Neuron (in vitro differentiated cells): Measurements from ENCODE around the gene HOXB2.

Experiments used
- H2AFZ ChIP-seq: one replicate; pipeline ENCODE4 v1.6.1; 2013; ENCODE audit warnings: low read depth, mild to moderate bottlenecking, inconsistent platforms, low read length, moderate library complexity
- H3K27me3 ChIP-seq: one replicate; pipeline ENCODE4 v1.6.1; 2013; ENCODE audit warnings: low read length; ENCODE audit not compliant: insufficient read depth
- H3K36me3 ChIP-seq: one replicate; pipeline ENCODE4 v1.6.1; 2013; ENCODE audit warnings: low read length; ENCODE audit not compliant: insufficient read depth
- H3K4me1 ChIP-seq: one replicate; pipeline ENCODE4 v1.6.1; 2013; ENCODE audit warnings: low read length; ENCODE audit not compliant: insufficient read depth
- H3K4me3 ChIP-seq: 2 replicates; pipeline ENCODE4 v1.5.1; 2013; ENCODE audit warnings: mild to moderate bottlenecking, low read length, moderate library complexity
- H3K9me3 ChIP-seq: one replicate; pipeline ENCODE4 v1.6.1; 2013; ENCODE audit warnings: low read length

The HOXB2 gene

DNA sequence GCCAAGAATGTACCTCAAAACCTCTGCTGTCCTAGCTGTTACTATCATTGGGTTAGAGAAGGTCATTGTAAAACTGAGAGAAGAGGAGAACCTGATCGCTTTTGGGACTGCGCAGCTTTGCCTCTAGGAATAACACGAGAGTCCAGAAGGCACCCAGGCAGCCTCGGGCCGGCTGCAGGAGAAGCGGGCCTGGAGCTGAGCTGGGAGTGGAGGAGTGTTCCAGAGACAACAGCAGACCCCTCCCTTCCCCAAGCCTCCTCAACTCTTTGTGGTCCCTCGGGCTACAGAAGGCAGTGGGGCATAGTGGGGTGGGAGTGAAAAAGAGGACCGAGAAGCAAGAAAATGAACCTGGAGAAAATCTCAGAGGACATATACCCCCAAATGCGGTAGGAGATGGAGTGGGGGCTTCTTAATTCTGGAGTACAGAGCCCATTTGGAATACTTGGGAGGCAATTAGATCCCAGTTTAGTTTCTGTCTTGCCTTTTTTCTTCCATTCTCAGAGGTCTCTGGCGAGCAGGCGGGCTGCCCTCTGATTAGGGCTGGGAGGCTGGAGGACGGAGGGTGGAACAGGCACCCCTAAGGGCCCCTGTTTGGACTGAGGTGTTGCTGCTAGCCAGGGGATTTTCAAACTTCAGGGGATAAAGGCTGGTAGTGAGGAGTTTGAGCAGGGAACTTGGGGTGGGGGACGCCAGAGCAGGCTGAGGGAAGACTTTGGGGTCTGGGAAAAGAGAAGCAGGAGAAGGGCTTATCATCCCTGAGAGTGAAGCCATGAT, 13.3 kb upstream of the HOXB2 start:
- H2AFZ ChIP-seq, result no peak overlapping the region
- peaks cover 96% of the 10 kb centered on the region for H3K27me3 ChIP-seq
- H3K4me1 ChIP-seq, result no peaks in the 10 kb centered on the region
- no peaks in the 10 kb centered on the region for H3K9me3 ChIP-seq
- H3K36me3 ChIP-seq, result no peaks in the 10 kb centered on the region
- H3K4me3 ChIP-seq, result no peak overlapping the region

DNA sequence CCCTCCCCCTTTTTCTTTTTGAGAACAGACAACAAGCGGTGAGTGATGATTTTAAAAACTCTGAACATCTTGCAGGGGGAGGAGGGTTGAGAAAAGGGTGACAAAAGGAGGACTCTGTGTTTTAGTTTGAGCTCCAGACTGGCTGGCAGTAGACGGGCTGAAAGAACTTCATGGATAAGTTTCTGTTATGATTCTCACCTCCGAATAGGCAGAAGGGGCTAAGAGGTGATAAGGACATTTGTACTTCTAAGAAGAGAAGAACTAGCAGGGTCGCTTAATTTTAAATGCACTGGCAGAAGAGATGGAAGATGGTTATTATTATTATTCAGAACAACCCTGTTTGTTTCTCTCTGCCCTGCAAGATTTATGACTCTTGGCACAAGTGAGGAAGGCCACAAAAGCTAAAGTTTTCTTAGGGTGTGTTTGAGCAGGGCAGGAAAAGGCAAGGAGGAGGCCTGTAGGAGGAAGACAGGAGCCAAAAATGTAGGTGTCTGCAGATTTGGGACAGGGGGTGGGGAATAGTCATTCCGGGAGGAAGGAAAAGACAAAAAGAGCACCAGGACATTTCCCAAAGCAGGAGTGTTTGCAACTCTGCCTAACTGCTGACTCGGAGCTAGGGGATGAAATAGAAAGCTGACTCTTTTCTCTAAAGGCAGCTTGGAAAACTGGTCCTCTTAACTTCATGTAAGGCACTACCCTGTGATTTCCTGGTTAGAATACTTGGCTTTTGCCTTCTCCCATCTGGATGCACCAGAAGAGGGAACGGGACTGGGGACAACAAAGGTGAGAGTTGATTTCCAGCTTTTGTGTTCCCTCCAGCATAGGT, 11.9 kb upstream of the HOXB2 start:
- no peak overlapping the region for H2AFZ ChIP-seq
- no peak overlapping the region for H3K4me3 ChIP-seq
- no peaks in the 10 kb centered on the region for H3K36me3 ChIP-seq
- no peaks in the 10 kb centered on the region for H3K9me3 ChIP-seq
- H3K27me3 ChIP-seq, result peaks cover 91% of the 10 kb centered on the region
- H3K4me1 ChIP-seq, result no peaks in the 10 kb centered on the region

DNA sequence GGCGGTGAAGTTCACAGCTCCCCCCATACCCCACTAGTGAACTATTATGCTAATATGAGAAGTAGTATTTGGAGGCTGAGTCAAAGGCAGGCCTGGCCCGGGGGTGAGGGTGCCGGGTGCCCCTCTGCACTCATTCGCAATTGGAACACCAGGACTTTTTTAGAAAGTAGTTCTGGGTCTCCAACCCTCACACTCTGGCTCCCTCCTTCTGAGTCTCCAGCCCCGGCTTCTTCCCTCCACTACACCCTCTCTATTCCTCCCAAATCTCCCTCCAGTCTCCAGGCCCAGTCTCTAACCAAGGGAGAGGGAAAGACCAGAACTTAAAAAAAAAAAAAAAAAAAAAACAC, 11.3 kb upstream of the HOXB2 start:
- Histone ChIP-seq H2AFZ (no peak overlapping the region), H3K36me3 (no peaks in the 10 kb centered on the region), H3K4me1 (no peaks in the 10 kb centered on the region), H3K27me3 (peaks cover 87% of the 10 kb centered on the region), H3K9me3 (no peaks in the 10 kb centered on the region), H3K4me3 (no peak overlapping the region)

DNA sequence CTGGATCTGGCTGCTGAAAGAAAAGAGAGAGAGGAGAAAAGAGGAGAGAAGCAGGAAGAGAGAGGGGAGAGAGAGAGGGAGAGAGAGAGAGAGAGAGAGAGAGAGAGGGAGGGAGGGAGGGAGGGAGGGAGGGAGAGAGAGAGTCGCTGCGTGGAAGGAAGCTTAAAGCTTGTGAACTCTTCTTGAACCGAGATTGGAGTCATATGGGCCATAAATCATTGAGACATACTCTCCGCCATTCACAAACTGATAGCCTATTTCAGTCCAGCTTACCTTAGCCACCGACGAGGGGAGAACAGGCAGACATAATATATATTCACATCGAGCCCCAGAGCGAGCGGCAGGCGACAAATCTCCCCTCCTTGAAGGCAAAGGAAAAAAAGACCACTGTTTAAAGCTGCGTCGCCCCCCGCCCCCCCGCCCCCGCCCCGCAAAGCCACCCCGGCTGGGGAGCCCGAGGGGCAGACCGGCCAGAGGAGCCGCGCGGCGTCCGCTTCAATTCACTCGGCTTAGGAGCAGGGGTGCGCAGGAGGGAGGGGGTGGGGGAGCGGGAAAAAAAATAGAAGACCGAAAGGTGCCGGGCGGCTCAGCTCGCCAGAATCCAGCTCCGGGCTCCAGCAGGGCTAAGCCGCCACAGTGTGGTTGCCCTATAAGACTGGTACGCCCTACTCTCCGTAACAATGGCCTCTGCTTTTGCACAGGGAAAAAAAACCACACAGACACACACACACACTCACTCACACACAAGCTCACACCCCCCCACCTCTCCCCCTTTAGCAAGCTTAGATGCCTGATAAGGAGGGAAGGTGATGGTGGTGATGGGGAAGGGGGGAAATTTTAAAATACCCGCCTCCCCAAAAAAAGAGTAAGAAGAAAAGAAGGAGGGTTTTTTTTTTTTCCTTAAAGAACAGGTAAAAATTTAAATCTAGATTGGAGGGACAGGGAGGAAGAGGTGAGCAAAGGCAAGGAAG, 10.6 kb upstream of the HOXB2 start:
- no peak overlapping the region for H2AFZ ChIP-seq
- H3K4me3 ChIP-seq, result peak overlapping the region; percentile 23
- H3K9me3 ChIP-seq, result no peaks in the 10 kb centered on the region
- no peaks in the 10 kb centered on the region for H3K4me1 ChIP-seq
- H3K27me3 ChIP-seq, result peaks cover 82% of the 10 kb centered on the region
- H3K36me3 ChIP-seq, result no peaks in the 10 kb centered on the region

DNA sequence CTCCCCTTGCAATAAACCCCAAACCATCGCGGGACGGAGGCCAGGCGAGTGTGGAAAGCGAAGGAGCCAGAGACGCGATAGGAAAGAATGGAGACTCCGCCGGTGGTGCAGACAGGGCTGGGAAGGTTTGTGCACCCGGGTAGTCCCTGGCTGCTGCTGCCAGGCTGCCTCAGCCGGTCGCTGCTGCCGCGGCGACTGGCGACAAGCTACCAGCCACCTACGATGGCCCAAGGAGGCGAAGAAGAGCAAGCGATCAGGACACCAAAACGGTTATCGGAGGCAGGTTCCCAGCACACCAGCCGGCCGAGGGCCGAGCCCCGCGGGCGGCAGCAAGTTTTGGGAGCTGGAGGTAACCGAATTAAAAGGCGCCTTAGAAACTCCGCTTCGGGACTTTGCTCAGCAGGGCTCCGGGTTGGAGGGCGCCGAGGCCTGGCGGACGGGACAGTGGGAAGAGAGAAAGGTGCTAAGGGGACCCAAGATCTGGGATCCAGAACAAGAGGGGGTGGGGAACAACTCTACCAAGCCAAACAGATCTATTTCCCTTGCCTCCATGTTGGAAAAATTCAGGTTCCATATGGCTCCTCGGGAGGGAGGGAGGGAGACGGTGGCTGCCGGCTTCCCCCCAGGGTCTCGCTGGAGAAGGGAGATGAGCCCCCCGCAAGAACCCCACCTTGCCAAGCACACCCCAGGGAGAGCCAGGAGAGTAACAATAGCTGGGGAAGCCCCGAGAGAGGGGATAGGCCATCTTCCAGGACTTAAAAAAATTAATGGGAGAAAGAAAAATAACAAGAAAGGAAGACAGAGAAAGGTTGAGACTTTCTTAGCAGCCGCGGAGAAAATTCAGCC, 9.7 kb upstream of the HOXB2 start:
- H3K4me1 ChIP-seq, result no peaks in the 10 kb centered on the region
- H3K9me3 ChIP-seq, result no peaks in the 10 kb centered on the region
- peaks cover 79% of the 10 kb centered on the region for H3K27me3 ChIP-seq
- H3K36me3 ChIP-seq, result no peaks in the 10 kb centered on the region
- H3K4me3 ChIP-seq, result peak overlapping the region; percentile 23
- no peak overlapping the region for H2AFZ ChIP-seq

DNA sequence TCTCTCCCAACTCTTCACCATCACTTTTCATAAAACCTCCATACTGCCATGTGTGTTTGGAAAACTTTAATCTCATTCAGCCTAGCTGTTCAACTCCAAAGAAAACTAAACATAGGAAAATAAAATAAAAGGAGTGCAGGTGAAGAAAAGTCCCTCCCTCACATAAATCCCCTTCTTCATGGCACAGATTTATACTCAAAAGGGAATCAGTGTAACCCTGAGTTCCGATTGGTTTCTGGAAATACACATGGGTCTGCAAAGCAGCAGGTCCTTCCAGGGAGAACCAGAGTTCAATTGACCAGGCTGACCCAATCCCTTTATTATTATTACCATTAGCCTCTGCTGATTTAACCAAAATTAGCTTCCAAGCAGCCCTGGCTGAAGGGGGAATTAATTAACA, 8.9 kb upstream of the HOXB2 start:
- Histone ChIP-seq H3K4me3 (no peak overlapping the region), H2AFZ (no peak overlapping the region), H3K36me3 (no peaks in the 10 kb centered on the region), H3K9me3 (no peaks in the 10 kb centered on the region), H3K27me3 (peaks cover 71% of the 10 kb centered on the region), H3K4me1 (no peaks in the 10 kb centered on the region)

DNA sequence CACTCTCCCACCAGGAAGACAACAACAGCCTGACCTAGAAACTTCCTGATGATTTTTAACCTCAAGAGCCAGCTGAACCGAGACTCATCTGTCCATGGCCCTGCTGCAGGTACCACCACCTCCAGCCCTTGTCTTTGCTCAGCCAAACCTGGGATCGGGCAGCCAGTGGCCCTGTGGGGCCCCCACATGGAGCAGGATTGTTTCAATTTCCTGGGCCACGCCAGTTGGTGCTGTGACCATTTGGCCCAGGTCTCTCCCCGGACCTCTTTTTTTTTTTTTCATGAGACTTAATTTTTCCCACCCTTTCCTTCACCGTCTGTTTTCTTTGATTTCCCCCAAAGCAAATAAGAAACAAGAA, 8.3 kb upstream of the HOXB2 start:
- Histone ChIP-seq H3K36me3 (no peaks in the 10 kb centered on the region), H3K4me1 (no peaks in the 10 kb centered on the region), H2AFZ (no peak overlapping the region), H3K4me3 (no peak overlapping the region), H3K9me3 (no peaks in the 10 kb centered on the region), H3K27me3 (peaks cover 69% of the 10 kb centered on the region)

DNA sequence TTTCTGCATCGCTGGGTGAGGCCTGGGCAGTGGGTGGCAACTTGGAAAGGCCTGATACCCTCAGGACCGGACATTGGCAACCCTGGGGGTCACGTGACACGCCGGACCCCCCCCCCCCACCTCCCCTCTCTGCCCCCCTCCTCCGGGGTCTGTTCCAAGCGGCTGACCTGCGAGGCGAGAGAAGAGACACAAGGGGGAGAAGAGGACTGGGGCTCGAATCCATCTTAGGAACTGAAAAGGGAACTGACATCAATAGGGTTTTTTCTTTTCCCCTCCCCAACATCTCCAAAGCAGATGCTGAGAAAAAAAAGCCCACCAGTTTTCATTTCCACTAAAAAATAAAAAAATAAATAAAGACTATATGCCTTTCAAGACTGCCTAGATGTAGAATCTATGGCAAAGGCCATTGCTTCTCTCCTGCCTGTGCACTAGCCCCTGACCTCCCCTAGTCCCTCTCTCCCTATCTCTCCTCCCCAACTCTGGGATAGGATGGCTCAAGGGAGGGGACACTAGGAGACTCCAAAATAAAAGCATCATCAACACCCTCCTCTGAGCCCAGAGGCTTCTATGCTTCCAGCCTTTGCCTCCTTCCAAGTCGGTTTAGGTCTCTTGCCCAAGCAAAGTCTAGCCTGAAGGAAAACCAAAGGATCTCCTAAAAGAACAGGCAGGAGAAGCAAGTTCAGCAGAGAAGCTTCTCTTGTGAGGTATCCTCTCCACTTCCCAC, 7.7 kb upstream of the HOXB2 start:
- H3K36me3 ChIP-seq, result no peaks in the 10 kb centered on the region
- no peaks in the 10 kb centered on the region for H3K4me1 ChIP-seq
- H2AFZ ChIP-seq, result no peak overlapping the region
- peaks cover 68% of the 10 kb centered on the region for H3K27me3 ChIP-seq
- H3K9me3 ChIP-seq, result no peaks in the 10 kb centered on the region
- H3K4me3 ChIP-seq, result no peak overlapping the region

DNA sequence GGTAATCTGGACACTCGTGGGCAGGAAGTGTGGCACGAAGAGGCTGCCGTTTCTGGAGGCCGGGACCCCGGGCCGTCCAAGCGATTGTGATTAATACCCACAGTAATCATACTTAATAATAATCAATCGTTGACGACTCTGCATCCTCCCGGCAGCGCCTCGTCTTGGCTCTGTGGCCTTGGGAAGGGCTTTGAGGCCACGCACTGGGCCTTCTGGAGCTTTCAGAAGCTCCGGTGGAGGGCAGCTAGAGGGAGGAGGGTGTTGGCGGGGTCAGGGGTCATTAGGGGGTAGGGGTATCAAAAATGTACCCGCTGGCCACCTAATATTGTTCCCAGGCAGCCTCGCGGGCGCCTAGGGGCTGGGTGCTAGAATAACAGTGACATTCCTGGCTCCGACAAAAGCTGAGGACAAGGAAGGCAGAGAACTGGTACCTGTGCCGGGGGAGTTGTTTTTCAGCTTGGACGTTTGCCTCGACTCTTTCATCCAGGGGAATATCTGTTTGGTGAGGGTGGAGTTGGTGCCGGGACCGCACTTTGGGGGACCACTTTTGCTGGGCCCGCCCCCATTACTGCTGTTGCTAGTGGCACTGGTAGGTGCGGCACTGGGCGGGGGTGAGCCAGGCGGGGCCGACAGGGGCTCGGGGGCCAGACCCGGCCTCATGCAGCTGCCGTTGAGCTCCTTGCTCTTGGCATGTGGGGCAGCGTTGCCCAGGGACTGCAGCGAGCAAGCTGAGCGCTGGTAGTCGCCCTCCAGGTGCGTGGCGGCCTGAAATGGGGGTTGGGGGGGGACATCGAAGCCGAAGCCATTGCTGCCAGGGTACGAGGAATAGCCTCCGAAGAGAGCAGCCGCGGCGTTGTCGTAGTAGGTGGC, 6.9 kb upstream of the HOXB2 start:
- H3K9me3 ChIP-seq, result no peaks in the 10 kb centered on the region
- no peaks in the 10 kb centered on the region for H3K36me3 ChIP-seq
- no peak overlapping the region for H2AFZ ChIP-seq
- H3K4me3 ChIP-seq, result no peak overlapping the region
- H3K27me3 ChIP-seq, result peaks cover 68% of the 10 kb centered on the region
- H3K4me1 ChIP-seq, result no peaks in the 10 kb centered on the region

DNA sequence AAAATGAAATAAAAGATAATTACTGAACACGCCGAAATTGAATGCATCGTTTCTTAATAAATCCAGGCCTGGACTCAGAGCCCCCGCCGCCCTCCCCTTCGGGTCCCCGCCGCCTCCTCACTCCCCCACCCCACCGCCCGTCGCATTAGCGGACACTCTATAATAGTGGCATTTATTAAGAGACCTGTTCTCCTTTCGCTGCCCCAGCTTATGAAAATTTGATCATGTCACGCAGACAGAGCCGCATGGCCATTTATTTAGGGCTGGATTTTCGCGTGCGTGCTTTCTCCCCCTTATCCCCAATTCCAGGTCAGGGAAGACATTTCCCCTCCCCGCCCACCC, 6.3 kb upstream of the HOXB2 start:
- Histone ChIP-seq H3K9me3 (no peaks in the 10 kb centered on the region), H3K27me3 (peaks cover 69% of the 10 kb centered on the region), H3K4me3 (no peak overlapping the region), H3K36me3 (no peaks in the 10 kb centered on the region), H2AFZ (no peak overlapping the region), H3K4me1 (no peaks in the 10 kb centered on the region)

DNA sequence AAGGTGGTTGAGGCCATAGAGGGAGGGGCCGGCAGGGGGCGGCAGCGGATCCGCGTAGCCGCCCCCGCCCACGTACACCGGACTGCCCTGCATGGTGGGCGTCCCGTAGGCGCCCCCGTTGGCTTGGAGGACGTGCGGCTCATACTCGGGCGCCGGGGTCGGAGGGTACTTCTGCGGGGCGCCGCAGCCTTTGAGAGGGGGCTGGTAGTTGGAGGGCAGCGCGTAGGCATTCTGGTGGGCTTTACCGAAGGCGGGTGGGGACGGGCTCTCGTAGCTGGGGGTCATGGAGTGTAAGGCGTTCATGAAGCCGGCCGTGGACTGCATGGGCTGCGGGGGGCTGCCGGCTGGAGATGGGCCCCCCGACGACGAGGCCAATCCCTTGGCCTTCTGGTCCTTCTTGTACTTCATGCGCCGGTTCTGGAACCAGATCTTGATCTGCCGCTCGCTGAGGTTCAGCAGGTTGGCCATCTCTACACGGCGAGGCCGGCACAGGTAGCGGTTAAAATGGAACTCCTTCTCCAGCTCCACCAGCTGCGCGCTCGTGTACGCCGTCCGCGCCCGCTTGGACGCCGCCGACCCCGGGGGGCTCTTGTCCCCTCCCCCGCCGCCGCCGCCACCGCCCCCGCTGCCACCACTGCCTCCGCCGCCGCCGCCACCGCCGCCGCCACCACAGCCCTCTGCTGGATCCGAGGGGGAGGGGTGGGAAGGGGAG, 5.7 kb upstream of the HOXB2 start:
- no peaks in the 10 kb centered on the region for H3K36me3 ChIP-seq
- peaks cover 68% of the 10 kb centered on the region for H3K27me3 ChIP-seq
- H3K4me1 ChIP-seq, result no peaks in the 10 kb centered on the region
- H3K9me3 ChIP-seq, result no peaks in the 10 kb centered on the region
- H3K4me3 ChIP-seq, result no peak overlapping the region
- H2AFZ ChIP-seq, result no peak overlapping the region
